ENCODE measurements around the gene RIN3. TPM values are rescaled to one million over a fixed set of nuclear protein-coding genes. Genes with fewer than 3 reads are reported as not detected.

RIN3 gene
- total RNA-seq, 1 experiment from 2014 or later = 10.9 TPM

GRCh38 chr14:92724516-92725340 lies 211.1 kb downstream of the RIN3 start:
- ATAC-seq = no peak

More at GRCh38 chr14:92724516-92725340, 211.1 kb downstream of the RIN3 start:
- in situ Hi-C loops (cut with HindIII; ENCODE audit: low pct_unique_long_range_greater_than_20kb, low sequenced_read_pairs) (no loop called here), intact Hi-C loops (cut with micrococcal nuclease; ENCODE audit: unreplicated experiment) (no loop called here)
- no peak for TF ChIP-seq REST (IDR thresholded peaks at IDR 0.05; ENCODE audit: insufficient read depth in 1 of 2, low read depth in 2 of 2, low read length in 1 of 2)
- TF ChIP-seq TCF7L2 (IDR thresholded peaks at IDR 0.05; ENCODE audit: low read depth, low read length) = no peak
- TF ChIP-seq POLR2AphosphoS5 (IDR thresholded peaks at IDR 0.05; ENCODE audit: low read depth, low read length) = no peak
- TF ChIP-seq CTCF (IDR thresholded peaks at IDR 0.05) = no peak
- no peak for TF ChIP-seq SIN3A (IDR thresholded peaks at IDR 0.05; ENCODE audit: borderline replicate concordance, insufficient read depth, low read depth, low read length)
- CTCF ChIA-PET = no interaction called here
- Histone ChIP-seq H3K4me1 (ENCODE audit: control insufficient read depth, insufficient read depth, low read length) (no peaks in the 10 kb centered on the region), H3K36me3 (ENCODE audit: control insufficient read depth, insufficient read depth, low read length) (no peaks in the 10 kb centered on the region), H3K27me3 (ENCODE audit: control insufficient read depth, insufficient read depth, low read length) (no peaks in the 10 kb centered on the region), H3K4me3 (ENCODE audit: low read depth in 2 of 2, low read length in 2 of 2) (no peak overlapping the region), H3K9me3 (ENCODE audit: control insufficient read depth, insufficient read depth, low read depth, low read length) (no peaks in the 10 kb centered on the region), H3K27ac (ENCODE audit: low read length) (no peak overlapping the region)
- DNase-seq (ENCODE audit: low read depth, low spot score) = no peak
- no TSS peak for BruUV-seq (replicated peaks)
- POLR2A ChIA-PET = no interaction called here

Measured in Panc1 (cell line).